Bronchial epithelial cell (primary cell): ENCODE results near the gene MACROD1. TPM values are rescaled to one million over a fixed set of nuclear protein-coding genes. Genes with fewer than 3 reads are reported as not detected.

Source experiments
- DNase-seq: peaks from one replicate; pipeline ENCODE4 v3.0.0-alpha.2; 2010; ENCODE audit warnings: low read depth
- FAIRE-seq: peaks from 2 replicates; lab custom pipeline; 2011; peaks lifted over from hg19 to GRCh38; lab: Jason Lieb, UNC
- H3K27me3 ChIP-seq: 2 replicates; pipeline ENCODE4 v1.5.1; 2011; ENCODE audit warnings: low read length; ENCODE audit not compliant: control insufficient read depth, insufficient read depth
- H3K36me3 ChIP-seq: 2 replicates; pipeline ENCODE4 v1.5.1; 2011; ENCODE audit warnings: low read length; ENCODE audit not compliant: control insufficient read depth, insufficient read depth
- H3K4me3 ChIP-seq: 2 replicates; pipeline ENCODE4 v1.5.1; 2011; ENCODE audit warnings: mild to moderate bottlenecking, low read depth, low read length, control low read depth
- total RNA-seq: library from RNA; depleted of rRNA; stranded (reverse); fragments of >200 nt; gene quantifications from 2 replicates; pipeline ENCODE4 v1.2.1, GENCODE V29; 2014
- TF ChIP-seq, protein P1 (sequence below): IDR thresholded peaks from 2 replicates; pipeline ENCODE4 v1.5.1; 2011; ENCODE audit warnings: mild to moderate bottlenecking, moderate library complexity, low read length, control low read depth, inconsistent platforms; ENCODE audit not compliant: insufficient read depth, severe bottlenecking

The MACROD1 gene
- total RNA-seq, 1 donor from 2014 or later = 17.9 TPM

DNA sequence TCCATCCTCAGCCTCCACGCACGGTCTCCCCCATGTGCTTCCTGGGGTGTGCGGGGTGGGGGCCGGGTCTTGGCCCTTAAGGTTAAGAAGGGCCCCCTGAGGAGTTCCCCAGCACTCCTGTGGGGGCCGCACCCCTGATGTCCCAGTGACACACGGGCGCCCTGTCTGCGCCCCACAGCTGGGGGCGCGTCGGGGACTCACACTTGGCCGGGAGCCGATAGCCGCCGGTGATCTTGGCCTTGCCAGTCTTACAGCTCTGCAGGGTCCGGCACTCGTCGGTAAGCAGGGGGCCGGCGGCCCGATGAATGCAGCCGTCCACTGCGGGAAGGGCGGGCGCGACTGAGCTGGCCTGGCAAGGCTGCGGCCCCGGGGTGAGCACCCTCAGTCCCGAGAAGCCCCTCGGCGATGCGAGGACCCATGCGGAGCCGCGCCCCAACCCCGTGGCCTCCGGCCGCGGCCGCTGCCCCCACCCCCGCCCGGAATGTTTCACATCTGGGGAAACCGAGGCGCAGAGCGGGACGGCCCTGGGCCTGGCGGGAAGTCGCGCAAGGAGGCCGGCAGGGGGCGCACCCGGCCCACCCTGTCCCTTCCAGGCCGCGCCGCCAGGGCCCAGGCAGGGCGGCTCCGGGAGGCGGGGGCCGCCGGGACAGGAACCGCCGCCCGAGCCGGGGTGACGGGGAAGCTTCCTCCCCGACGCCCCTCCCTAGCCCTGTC lies 165.7 kb downstream of the MACROD1 start:
- H3K36me3 ChIP-seq = peaks cover 19% of the 10 kb centered on the region
- DNase-seq (peak; percentile 32), FAIRE-seq (no peak)
- H3K27me3 ChIP-seq = no peaks in the 10 kb centered on the region
- H3K4me3 ChIP-seq = peak overlapping the region; percentile 18
- TF ChIP-seq, protein P1, sequence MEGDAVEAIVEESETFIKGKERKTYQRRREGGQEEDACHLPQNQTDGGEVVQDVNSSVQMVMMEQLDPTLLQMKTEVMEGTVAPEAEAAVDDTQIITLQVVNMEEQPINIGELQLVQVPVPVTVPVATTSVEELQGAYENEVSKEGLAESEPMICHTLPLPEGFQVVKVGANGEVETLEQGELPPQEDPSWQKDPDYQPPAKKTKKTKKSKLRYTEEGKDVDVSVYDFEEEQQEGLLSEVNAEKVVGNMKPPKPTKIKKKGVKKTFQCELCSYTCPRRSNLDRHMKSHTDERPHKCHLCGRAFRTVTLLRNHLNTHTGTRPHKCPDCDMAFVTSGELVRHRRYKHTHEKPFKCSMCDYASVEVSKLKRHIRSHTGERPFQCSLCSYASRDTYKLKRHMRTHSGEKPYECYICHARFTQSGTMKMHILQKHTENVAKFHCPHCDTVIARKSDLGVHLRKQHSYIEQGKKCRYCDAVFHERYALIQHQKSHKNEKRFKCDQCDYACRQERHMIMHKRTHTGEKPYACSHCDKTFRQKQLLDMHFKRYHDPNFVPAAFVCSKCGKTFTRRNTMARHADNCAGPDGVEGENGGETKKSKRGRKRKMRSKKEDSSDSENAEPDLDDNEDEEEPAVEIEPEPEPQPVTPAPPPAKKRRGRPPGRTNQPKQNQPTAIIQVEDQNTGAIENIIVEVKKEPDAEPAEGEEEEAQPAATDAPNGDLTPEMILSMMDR = peak; percentile 68

DNA sequence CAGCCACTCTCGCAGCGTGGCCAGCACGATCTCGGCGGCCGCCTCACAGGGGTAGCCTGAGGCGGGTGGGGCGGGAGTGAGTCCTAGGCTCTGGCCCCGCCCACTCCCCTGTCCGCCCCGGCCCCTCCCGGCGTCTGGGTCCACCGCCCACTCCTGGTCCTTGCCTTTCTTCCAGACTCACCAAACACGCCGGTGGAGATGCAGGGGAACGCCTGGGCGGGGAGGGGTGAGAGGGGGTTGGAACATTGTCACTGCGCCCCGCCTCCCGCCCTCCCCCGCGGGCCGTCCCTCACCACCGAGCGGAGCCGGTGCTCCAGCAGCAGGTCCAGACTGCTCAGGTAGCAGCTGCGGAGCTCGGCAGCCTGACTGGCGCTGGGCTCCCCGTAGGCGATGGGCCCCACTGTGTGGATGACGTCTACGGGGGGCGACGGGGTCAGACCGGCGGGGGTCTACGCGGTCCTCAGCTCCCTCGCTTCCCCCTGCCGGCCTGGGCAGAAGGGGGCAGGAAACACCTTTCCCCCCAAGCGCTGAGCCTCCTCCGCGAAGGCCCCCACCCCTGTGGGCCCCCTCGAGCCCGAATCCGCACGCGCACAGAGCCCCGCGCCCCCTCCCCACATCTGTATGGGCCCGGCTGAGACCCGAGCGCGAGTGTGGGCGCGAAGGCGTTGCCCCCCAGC lies 166.4 kb downstream of the MACROD1 start:
- Histone ChIP-seq H3K27me3 (no peaks in the 10 kb centered on the region), H3K4me3 (peak overlapping the region; percentile 25), H3K36me3 (peaks cover 24% of the 10 kb centered on the region)
- no peak for FAIRE-seq
- peak; percentile 88 for DNase-seq
- TF ChIP-seq, protein P1 = no peak

DNA sequence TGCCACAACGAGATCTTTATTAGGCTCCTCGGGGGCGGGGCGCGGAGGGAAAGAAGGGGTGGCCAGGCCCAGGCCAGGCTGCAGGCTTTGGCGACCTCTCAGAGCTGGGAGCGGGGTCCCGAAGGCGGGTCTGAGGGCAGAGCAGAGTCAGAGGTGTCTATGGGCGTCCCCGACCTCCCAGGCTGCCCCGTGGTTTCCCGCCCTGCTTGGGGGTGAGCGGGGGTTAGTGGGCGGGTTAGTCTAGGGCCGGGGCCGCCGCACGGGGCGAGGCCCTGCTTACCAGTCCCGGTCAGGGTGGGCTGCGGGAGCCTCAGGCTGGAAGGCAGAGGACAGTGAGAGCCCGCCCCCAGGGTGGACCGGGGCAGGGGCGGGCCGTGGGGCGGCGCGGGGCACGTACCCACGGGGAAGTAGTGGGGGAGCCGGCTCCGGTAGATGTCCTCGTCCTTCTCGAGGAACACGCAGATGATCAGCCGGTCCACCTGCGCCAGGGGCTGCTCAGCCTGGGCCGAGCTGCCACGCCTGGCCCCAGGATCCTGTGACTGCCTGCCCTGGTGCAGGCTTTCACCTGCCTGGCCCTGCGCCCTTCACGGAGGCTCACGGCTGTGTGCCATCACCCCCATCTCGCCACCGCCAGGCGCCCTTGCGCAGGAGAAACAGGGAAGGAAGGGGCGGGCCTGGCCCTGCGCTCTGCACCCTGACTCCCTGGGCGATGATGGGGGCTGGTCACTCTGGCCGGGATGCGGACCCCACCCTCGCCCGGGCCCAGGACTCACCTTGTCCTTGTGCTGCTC lies 167.2 kb downstream of the MACROD1 start:
- Histone ChIP-seq H3K36me3 (peaks cover 25% of the 10 kb centered on the region), H3K4me3 (peak overlapping the region; percentile 25), H3K27me3 (no peaks in the 10 kb centered on the region)
- FAIRE-seq = no peak
- TF ChIP-seq, protein P1 = peak; percentile 13
- DNase-seq = peak; percentile 74

DNA sequence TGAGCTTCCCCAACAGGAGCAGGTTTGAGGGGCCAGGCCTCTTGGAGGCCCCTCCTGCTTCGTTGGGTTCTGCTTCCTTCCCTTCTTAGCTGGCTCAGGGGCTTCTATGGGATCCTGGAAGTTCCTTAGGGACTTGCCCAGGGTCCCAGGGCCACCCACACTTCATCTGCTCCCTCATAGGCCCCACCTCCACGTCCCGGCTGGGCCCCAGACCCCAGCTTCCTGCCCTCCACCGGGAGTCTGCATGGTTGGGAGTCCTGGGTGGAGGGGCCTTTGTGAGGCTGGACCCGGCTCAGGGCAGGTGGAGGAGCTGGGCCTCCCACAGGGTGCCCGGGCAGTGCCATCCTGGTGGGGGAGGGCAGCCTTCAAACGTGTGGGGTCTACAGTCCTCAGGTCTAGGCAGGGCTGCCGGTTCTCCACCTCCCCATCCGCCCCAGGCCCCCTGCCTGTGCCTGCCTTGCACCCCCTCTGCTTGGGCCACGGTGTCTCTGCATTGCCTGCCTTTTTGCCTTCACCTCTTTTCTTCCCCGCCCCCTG lies 168.0 kb downstream of the MACROD1 start:
- no peaks in the 10 kb centered on the region for H3K27me3 ChIP-seq
- no peak overlapping the region for H3K4me3 ChIP-seq
- FAIRE-seq = no peak
- TF ChIP-seq, protein P1 = no peak
- H3K36me3 ChIP-seq = peaks cover 26% of the 10 kb centered on the region
- DNase-seq = no peak

DNA sequence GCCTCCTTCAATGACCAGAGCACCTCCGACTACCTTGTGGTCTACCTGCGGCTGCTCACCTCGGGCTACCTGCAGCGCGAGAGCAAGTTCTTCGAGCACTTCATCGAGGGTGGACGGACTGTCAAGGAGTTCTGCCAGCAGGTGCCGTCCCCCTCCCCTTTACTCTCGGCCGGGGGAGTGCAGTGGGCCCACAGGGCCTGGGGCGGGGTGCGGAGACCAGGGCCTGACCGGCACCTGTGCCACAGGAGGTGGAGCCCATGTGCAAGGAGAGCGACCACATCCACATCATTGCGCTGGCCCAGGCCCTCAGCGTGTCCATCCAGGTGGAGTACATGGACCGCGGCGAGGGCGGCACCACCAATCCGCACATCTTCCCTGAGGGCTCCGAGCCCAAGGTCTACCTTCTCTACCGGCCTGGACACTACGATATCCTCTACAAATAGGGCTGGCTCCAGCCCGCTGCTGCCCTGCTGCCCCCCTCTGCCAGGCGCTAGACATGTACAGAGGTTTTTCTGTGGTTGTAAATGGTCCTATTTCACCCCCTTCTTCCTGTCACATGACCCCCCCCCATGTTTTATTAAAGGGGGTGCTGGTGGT lies 168.7 kb downstream of the MACROD1 start:
- TF ChIP-seq, protein P1 = no peak
- no peak for DNase-seq
- Histone ChIP-seq H3K27me3 (no peaks in the 10 kb centered on the region), H3K36me3 (peaks cover 27% of the 10 kb centered on the region), H3K4me3 (no peak overlapping the region)
- no peak for FAIRE-seq
